MV-4-11 (cell line): ENCODE measurements around the gene ZMYND8.
A peak's percentile ranks its signal among the peaks of the same experiment; 100 is the strongest.

Source experiments
- DNase-seq: peaks from one replicate; lab custom pipeline; 2025; lab: John Stamatoyannopoulos, UW

Gene ZMYND8

DNA sequence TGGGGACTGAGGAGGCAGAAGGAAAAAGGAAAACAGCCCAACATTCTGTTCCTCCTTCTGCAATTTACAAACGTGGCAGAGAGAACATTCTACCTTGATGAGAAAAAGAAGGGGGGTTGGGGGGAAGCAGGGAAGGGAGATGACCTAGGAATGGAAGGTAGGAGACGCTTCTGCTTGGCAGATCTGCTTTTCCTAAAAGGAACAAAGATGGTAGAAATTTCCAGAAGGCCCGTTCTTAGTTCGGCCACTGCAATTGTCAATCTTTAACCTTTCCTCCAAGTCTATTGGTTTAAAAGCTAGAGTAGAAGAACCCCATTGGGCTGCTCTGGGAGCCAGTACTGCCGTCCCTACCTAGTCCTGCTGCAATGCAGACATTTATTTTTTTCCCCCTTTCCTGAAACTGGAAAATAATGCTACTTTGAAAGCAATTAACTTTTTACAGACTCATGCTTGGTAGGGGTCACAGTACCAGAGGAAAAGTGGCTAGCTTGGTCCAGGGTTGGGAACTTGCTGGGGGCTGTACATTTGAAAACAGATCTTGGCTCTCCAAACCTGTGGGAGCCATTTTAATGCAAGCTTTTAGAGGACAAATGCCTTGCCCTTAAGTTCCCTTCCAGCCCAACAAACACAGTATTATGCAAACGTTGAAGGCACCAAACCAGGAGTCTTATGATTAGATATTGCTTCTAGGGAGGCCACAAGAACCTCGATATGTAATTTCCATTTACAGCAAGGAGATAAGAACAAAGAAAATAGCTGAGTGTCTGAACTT lies 2.6 kb downstream of the ZMYND8 start:
- DNase-seq: peak; percentile 38

DNA sequence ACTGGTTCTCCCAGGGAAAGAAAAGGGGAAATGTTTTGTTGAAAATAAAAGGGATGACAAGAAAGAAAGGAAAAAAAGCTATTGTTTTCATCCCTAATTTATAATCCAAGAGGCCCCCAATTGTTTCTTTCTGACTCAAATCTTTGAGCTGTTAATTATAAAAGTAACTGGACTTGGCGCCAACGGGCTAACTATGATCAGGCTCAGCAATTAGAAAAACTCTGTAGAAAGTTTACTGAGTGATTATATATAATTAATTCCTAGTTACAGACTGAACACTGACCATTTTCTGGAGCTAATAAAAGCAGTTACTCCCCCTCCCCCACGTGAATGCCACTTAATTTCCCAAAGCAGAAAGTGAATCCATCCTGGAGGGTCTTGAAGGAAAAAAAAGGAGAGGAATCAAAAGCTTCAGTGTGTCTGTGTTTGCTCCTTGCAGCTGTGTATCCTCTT lies 3.2 kb downstream of the ZMYND8 start:
- DNase-seq: no peak

GRCh38 chr20:47352332-47353238 lies 3.9 kb downstream of the ZMYND8 start:
- no peak for DNase-seq

DNA sequence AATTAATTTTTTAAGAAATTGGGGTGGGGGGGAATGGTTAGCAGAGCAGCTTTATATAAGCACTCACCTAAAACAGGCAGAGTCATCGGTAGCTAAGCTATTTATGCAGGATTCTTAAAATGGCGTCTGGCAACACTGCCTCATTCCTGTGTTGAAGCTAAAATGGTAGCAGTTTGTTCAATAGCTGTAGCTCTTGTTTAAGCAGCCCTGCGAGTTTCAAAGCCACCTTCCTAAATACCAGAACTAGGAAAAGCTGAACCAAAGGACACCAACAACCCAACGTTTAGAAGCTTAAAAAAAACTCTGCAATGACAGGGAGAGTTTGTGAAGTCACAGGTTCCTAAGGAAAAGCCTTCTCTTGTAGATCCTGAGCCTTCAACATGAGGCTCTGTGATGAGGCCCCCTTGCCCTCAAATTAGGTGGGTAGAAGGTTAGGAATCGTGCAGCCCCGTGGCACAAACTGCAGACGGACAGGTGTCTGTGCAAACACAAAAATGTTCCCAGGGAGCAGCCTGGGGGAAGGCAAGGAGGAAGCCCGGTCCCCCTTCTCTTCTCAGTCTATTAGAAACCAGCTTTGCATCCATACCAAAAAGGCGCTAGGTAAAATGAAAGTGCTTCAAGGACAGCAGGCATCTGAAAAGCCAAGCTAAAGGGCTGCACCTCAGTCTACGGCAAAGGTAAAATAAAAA lies 4.7 kb downstream of the ZMYND8 start:
- DNase-seq: no peak

GRCh38 chr20:47350691-47351545 lies 5.6 kb downstream of the ZMYND8 start:
- no peak for DNase-seq

DNA sequence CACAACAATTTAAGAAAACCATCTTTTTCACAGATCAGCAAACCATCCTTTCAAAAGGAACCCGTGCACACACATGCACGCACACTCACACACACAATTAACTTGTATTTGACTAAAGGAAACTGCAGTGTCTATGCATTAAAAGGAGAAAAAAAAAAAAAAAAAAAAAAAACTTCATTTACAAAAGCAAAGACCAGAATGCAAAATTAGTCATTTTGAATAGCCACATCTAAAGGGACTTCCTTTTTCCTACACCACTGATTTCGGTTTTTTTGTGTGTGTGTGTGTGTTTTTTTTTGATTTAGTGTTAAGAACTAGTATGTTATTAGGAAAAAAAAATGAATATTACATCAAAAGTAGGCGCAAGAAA lies 6.3 kb downstream of the ZMYND8 start:
- peak; percentile 75 for DNase-seq

DNA sequence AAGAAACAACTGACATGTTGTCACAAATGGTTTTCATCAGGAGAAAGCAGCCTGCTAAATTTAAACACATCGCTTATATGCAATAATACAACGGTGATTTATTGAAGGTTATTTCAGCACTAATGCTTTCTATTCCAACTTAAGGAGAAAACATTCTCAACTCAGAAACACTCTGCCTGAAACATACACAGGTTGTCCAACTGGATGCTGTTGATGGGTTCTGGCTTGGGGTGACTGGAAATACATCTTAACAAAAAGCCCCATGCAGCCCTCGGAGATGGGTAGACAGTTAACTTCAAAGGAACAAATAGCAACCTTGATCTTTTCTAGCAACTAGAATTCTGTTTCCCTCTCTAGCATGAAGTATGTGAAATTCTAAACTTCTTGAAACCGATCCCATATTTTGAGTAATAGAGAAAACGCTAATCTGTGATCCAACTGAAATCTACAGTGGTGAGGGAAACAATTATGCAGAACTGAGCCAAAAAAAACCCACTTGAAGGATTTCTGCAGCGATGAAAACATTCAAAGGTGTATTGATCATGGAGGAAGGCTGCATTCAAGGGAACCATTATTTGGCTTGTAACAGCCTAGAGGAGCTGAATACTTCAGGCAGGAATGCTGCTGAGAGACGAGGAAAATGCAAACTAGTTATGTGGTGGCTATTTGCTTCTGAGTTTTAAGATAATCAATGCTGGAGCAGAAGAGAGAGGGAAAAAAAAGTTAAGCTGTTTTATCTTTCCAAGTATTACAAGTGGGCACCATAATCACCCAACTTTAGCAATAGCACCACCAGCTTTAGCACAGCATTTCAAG lies 6.9 kb downstream of the ZMYND8 start:
- DNase-seq: no peak

- DNase-seq: peak; percentile 35
These were observed 7.9 kb downstream of the ZMYND8 start for GRCh38 chr20:47348539-47349142.

DNA sequence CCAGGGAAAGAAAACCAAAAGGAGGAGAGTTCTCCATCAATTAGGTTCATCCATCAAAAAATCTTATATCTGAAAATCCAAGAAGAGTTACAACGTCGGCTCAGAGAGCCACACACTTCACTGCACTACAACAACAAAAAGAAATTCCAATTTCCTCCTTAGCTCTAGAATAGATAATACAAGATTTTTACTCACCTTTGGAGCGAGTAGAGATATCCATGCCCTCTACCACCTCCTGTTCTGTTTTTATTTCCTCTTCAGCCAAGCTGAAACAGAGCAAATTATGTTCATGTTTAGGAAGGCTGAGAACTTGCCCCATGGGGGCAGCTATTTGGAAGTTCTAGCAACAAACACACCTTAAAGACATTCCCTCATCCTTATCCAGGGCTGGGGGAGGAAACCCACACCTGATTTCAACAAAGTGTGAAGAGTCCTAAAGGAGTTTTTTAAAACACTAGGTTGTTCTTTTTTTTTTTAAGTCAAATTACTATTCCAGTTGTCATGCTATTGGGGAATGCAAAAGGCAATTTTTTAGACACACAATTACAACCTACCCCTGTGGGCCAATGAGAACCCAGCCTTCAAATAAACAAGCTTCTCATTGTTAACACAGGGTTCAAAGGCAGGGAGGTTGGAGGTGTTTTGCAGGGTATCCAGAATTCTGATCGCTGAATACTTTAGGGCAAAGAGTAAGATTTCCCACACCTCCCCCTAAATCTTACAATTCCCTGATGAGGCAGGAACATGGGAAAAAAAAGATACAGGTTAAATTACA lies 8.7 kb downstream of the ZMYND8 start:
- no peak for DNase-seq

DNA sequence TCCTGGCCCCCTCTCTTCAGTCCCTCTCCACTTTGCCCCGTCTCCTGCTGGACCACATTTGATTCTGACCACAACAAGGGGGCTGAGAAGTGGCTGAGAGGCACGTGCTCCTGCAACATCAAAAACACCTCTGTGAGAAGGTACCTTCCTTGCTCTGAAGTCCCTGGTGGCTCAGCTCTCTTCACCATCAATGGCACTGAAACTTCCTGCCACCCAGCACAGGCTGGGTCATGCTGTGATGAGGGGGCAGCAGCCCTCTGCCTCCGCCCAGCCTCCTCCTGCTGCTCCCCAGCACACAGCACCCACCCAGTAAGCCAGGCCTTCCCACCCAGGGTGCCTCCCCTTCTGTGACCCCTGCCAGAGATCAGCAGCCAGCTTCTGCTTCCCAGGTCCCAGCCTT lies 10.3 kb downstream of the ZMYND8 start:
- DNase-seq: no peak

- no peak for DNase-seq
These were observed 11.3 kb downstream of the ZMYND8 start for GRCh38 chr20:47345214-47345613.

GRCh38 chr20:47343007-47343472 lies 13.5 kb downstream of the ZMYND8 start:
- no peak for DNase-seq

DNA sequence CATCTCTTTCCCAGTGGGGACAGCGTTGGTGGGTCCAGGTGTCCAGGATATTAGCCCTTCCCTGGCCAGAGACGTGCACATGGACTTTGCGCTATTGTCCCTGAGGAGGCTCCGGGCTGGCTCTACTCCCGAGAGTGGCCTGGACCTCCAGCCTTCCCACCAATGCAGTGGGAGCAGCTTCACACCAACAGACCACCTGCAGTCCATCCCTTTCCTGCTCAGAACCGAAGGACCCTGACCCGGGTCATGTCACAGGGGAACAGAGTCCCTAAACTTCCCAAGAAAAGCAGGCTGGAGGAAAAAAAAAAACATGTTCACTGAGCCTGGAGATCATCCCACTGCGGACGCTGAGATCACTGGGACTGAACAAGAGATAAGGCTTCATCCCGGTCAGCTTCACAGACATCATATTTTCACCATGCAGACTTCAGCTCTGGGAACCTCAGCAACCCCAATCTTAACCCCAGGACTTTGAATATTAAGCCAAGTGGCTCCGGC lies 18.3 kb downstream of the ZMYND8 start:
- no peak for DNase-seq

GRCh38 chr20:47337413-47337812 lies 19.1 kb downstream of the ZMYND8 start:
- DNase-seq: no peak

DNA sequence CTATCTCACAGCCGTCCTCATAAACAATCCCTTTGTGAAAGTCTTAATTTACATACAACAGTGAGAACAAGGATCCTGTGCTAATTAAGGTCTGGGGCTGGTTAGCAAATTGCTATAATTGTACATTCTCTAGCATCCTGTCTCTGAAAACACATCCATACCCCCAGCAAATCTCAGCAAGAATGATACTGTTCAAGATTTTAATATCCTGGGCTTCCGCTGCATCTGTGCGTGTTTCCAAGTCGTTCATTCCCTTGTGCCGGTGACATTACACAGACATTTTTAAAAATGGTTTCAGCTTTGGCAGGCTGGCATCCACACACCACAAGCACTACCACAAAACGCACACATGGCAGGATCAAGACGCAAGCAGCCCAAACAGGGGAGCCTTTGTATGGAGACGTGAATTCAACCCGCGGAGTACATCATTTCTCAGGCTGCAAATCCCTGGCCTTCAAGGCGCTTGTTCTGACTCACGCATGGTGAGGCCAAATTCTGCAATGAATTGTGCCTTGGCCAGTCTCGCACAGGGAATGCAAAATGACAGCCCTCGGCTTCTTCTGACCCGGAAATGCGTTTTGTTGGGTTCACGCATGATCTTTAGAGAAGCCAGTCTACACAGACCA lies 20.3 kb downstream of the ZMYND8 start:
- no peak for DNase-seq

DNA sequence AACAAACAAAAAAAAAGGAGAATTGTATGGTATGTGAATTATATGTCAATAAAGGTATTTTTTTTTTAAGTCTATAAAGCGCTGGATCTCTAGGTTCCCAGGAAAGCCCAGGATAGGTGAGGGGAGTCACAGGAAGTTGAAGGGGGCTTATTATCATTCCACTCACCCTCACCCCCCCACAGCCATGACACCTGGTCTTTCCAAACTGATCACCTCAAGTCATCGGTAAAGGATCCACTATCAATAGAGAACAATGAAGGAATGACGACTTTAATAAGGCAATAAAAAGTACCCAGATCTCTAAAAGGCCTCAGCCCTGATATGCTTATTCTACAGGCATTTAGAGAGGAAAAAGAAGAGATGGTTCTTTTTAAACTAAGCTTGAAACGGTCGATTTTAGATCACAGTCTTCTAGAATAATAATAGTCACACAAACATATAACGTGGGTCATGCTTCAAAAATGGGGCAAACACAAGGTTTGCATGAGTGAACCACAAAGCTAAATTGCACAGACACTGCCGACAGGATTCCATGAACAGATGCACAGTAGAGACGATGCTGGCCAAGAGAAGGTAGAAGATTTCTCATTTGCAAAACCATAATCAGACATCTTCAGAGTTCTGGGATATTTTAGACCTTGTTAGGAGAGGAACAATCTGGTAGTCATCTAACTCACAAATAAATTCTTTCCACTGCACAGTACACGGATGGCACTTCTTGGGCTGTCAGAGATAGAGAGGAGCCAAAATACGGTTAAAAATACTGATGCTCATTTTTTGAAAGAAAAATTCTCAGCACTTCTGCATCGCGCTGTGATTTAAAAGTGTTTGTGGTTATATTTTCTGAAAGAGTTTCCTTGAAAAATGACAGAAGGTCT lies 21.0 kb downstream of the ZMYND8 start:
- no peak for DNase-seq

GRCh38 chr20:47334022-47334551 lies 22.4 kb downstream of the ZMYND8 start:
- DNase-seq: no peak
